Esophagus (tissue), 2 donors: ENCODE measurements around the gene SGCE. TPM values are rescaled to one million over a fixed set of nuclear protein-coding genes. Genes with fewer than 3 reads are reported as not detected.

Source experiments
- H3K27ac ChIP-seq, 2 donors: one replicate each; pipeline ENCODE4 v1.5.1; 2013; ENCODE audit warnings: low read depth in 2 of 2, mild to moderate bottlenecking in 2 of 2, inconsistent platforms in 1 of 2, low read length in 1 of 2, moderate library complexity in 1 of 2
- H3K27me3 ChIP-seq, 2 donors: one replicate each; pipeline ENCODE4 v1.6.1; 2013; ENCODE audit warnings: low read length in 2 of 2, control low read depth in 1 of 2, mild to moderate bottlenecking in 1 of 2; ENCODE audit not compliant: insufficient read depth in 2 of 2, control insufficient read depth in 1 of 2
- H3K36me3 ChIP-seq, 2 donors: one replicate each; pipeline ENCODE4 v1.6.1; 2013; ENCODE audit warnings: low read length in 1 of 2; ENCODE audit not compliant: control insufficient read depth in 2 of 2, insufficient read depth in 2 of 2
- H3K4me1 ChIP-seq, 2 donors: one replicate each; pipeline ENCODE4 v1.6.1; 2013; ENCODE audit warnings: low read length in 1 of 2; ENCODE audit not compliant: control insufficient read depth in 2 of 2, insufficient read depth in 2 of 2
- H3K4me3 ChIP-seq, 2 donors: one replicate each; pipeline ENCODE4 v1.5.1; 2013; ENCODE audit warnings: low read length in 2 of 2, mild to moderate bottlenecking in 2 of 2, low read depth in 1 of 2, moderate library complexity in 1 of 2
- H3K9me3 ChIP-seq, 2 donors: one replicate each; pipeline ENCODE4 v1.6.1; 2013; ENCODE audit warnings: mild to moderate bottlenecking in 2 of 2, low read depth in 1 of 2, low read length in 1 of 2, moderate library complexity in 1 of 2; ENCODE audit not compliant: control insufficient read depth in 2 of 2, insufficient read depth in 1 of 2
- WGBS, 2 donors: extraction: QIAGEN DNeasy Blood & Tissue Kit; methylation state at CpG; one replicate each; pipeline ENCODE4 v1.1.7; 2013; 5-methylcytosine and 5-hydroxymethylcytosine counted together
- polyA plus RNA-seq, 2 donors: library from polyadenylated mRNA; stranded (reverse); fragments of 200-250 nt; gene quantifications; one replicate each; pipeline ENCODE4 v1.2.3, GENCODE V29; 2013
- donor health status: healthy with polysubstance abuse.
- donor health status: Bipolar disorder and iron deficiency.

The SGCE gene
- polyA plus RNA-seq, 2 donors: 2.2 to 6.7 TPM

GRCh38 chr7:94650147-94651051, 5.5 kb downstream of the SGCE start:
- H3K4me3 ChIP-seq: no peak overlapping the region
- H3K27ac ChIP-seq: no peak overlapping the region
- H3K4me1 ChIP-seq: no peaks in the 10 kb centered on the region
- WGBS, 2 donors: 78 to 83% methylated on average over 4 of the region's 4 CpGs
- no peaks in the 10 kb centered on the region for H3K36me3 ChIP-seq
- peaks cover 3 to 6% of the 10 kb centered on the region in 2 donors for H3K27me3 ChIP-seq
- H3K9me3 ChIP-seq: no peaks in the 10 kb centered on the region

GRCh38 chr7:94649450-94649849, 6.5 kb downstream of the SGCE start:
- Histone ChIP-seq H3K9me3 (no peaks in the 10 kb centered on the region), H3K36me3 (no peaks in the 10 kb centered on the region), H3K27ac (no peak overlapping the region), H3K27me3 (peaks cover 0 to 2% of the 10 kb centered on the region in 2 donors), H3K4me3 (no peak overlapping the region), H3K4me1 (no peaks in the 10 kb centered on the region)
- 34 to 60% methylated on average over 4 of the region's 4 CpGs for WGBS, 2 donors

- H3K4me1 ChIP-seq: no peaks in the 10 kb centered on the region
- peaks cover 0 to 2% of the 10 kb centered on the region in 2 donors for H3K27me3 ChIP-seq
- no peaks in the 10 kb centered on the region for H3K9me3 ChIP-seq
- no peaks in the 10 kb centered on the region for H3K36me3 ChIP-seq
- H3K27ac ChIP-seq: no peak overlapping the region
- WGBS, 2 donors: 56 to 70% methylated on average over 5 of the region's 5 CpGs
- H3K4me3 ChIP-seq: no peak overlapping the region
Measured at GRCh38 chr7:94648731-94649130, 7.2 kb downstream of the SGCE start.

- Histone ChIP-seq H3K36me3 (no peaks in the 10 kb centered on the region), H3K4me3 (no peak overlapping the region), H3K4me1 (no peaks in the 10 kb centered on the region), H3K9me3 (no peaks in the 10 kb centered on the region), H3K27ac (no peak overlapping the region), H3K27me3 (peaks cover 0 to 2% of the 10 kb centered on the region in 2 donors)
- 82 to 87% methylated on average over 3 of the region's 3 CpGs for WGBS, 2 donors
Measured at GRCh38 chr7:94647295-94647694, 8.6 kb downstream of the SGCE start.

GRCh38 chr7:94643771-94644545, 12.0 kb downstream of the SGCE start:
- 52 to 56% methylated on average over 3 of the region's 3 CpGs for WGBS, 2 donors
- Histone ChIP-seq H3K27ac (no peak overlapping the region), H3K27me3 (peaks cover 0 to 2% of the 10 kb centered on the region in 2 donors), H3K9me3 (no peaks in the 10 kb centered on the region), H3K36me3 (no peaks in the 10 kb centered on the region), H3K4me3 (no peak overlapping the region), H3K4me1 (no peaks in the 10 kb centered on the region)

- 79 to 89% methylated on average over 2 of the region's 2 CpGs for WGBS, 2 donors
- H3K27me3 ChIP-seq: no peaks in the 10 kb centered on the region
Measured at GRCh38 chr7:94642838-94643653, 12.9 kb downstream of the SGCE start.

GRCh38 chr7:94639384-94639783, 16.5 kb downstream of the SGCE start:
- Histone ChIP-seq H3K4me1 (no peaks in the 10 kb centered on the region), H3K9me3 (no peaks in the 10 kb centered on the region), H3K27me3 (no peaks in the 10 kb centered on the region), H3K36me3 (no peaks in the 10 kb centered on the region), H3K4me3 (no peak overlapping the region), H3K27ac (no peak overlapping the region)
- WGBS, 2 donors: 98 to 100% methylated on average over 1 of the region's 1 CpG

More at GRCh38 chr7:94642838-94643653, 12.9 kb downstream of the SGCE start:
- Histone ChIP-seq H3K36me3 (no peaks in the 10 kb centered on the region), H3K27ac (no peak overlapping the region), H3K9me3 (no peaks in the 10 kb centered on the region), H3K4me1 (no peaks in the 10 kb centered on the region), H3K4me3 (no peak overlapping the region)

GRCh38 chr7:94635687-94636086, 20.2 kb downstream of the SGCE start:
- H3K4me1 ChIP-seq: no peaks in the 10 kb centered on the region
- no peaks in the 10 kb centered on the region for H3K9me3 ChIP-seq
- H3K27ac ChIP-seq: no peak overlapping the region
- H3K36me3 ChIP-seq: no peaks in the 10 kb centered on the region
- no peak overlapping the region for H3K4me3 ChIP-seq
- H3K27me3 ChIP-seq: no peaks in the 10 kb centered on the region

GRCh38 chr7:94634502-94634901, 21.4 kb downstream of the SGCE start:
- no peaks in the 10 kb centered on the region for H3K27me3 ChIP-seq
- no peak overlapping the region for H3K27ac ChIP-seq
- no peaks in the 10 kb centered on the region for H3K9me3 ChIP-seq
- 89 to 91% methylated on average over 6 of the region's 6 CpGs for WGBS, 2 donors
- H3K36me3 ChIP-seq: no peaks in the 10 kb centered on the region
- H3K4me1 ChIP-seq: no peaks in the 10 kb centered on the region
- no peak overlapping the region for H3K4me3 ChIP-seq
